ENCODE data around the gene ARHGEF16.

DNA sequence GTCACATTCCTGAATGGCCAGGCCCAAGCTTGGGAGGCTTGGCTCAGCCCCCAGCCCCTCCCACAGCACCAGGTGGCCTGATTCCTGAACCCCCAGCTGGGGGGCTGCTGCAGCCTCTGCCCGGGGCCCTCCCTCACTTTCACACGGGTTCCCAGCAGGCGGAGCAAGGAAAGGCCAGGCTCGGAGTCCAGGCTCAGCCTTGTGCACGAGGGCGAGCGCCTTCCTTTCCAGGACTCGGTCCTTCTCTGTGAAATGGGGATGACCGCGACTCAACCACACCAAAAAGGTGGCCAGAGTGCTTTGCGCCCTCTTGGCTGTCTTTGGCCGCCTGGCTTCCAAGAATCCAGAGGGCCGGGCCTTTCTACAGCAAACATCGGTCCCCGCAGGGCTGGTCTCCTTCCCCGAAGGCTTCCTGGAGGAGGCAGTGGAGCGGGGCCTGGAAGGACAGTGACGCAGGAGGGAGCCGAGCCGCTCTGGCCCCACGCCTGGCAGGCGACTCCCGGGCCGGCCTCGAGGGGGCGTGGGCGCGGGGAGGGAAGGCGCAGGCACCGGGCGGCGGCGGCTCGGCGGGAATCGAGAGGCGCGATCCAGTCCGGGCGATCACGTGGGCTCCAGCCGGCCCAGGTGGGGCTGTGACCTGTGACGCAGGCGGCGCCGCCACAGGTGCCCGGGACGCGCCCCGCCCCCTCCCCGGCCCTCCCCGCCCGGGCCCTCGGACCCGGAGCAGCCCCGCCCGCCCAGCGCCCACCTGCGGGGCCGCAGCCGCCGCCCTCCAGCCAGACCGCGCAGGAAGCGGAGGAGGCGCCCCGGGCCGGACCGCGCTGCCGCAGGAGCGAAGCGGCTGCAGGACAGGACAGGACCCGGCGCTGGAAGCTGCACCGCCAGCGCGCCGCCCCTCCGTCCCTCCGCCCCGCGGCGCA lies at the start of gene ARHGEF16:
- TF ChIP-seq, protein P1, sequence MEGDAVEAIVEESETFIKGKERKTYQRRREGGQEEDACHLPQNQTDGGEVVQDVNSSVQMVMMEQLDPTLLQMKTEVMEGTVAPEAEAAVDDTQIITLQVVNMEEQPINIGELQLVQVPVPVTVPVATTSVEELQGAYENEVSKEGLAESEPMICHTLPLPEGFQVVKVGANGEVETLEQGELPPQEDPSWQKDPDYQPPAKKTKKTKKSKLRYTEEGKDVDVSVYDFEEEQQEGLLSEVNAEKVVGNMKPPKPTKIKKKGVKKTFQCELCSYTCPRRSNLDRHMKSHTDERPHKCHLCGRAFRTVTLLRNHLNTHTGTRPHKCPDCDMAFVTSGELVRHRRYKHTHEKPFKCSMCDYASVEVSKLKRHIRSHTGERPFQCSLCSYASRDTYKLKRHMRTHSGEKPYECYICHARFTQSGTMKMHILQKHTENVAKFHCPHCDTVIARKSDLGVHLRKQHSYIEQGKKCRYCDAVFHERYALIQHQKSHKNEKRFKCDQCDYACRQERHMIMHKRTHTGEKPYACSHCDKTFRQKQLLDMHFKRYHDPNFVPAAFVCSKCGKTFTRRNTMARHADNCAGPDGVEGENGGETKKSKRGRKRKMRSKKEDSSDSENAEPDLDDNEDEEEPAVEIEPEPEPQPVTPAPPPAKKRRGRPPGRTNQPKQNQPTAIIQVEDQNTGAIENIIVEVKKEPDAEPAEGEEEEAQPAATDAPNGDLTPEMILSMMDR (conservative IDR thresholded peaks at IDR 0.05 in 1 of 2, IDR thresholded peaks at IDR 0.05 in 1 of 2; ENCODE audit: extremely low read depth in 1 of 2, insufficient read depth in 1 of 2, low read depth in 1 of 2, low read length in 2 of 2) = peak; percentile 20 to 45
- no peak for TF ChIP-seq EZH2 (IDR thresholded peaks at IDR 0.05; ENCODE audit: borderline replicate concordance, low read length)
